Breast epithelium (tissue), 3 donors: ENCODE measurements around the gene TOX2.

Experiments used
- CTCF ChIP-seq, 3 donors: fragments of 450-650 bp; IDR thresholded peaks; one replicate each; pipeline ENCODE4 v1.5.1; 2016 to 2017; ENCODE audit warnings: antibody characterized with exemption in 3 of 3, mild to moderate bottlenecking in 3 of 3, moderate library complexity in 3 of 3
- POLR2AphosphoS5 ChIP-seq, 3 donors: sonication (generic); formaldehyde crosslinking; IDR thresholded peaks; one replicate each; pipeline ENCODE4 v1.6.1; 2017; ENCODE audit warnings: antibody characterized with exemption in 3 of 3

- no peak for TF ChIP-seq CTCF (IDR thresholded peaks at IDR 0.05)
- no peak for TF ChIP-seq POLR2AphosphoS5 (IDR thresholded peaks at IDR 0.05)
Measured at GRCh38 chr20:44017905-44018258, 103.2 kb downstream of the TOX2 start.
